ENCODE results near the gene CDHR2.

Gene CDHR2

GRCh38 chr5:176643491-176644219 is 94.5 kb downstream of the CDHR2 start:
- no peak for ATAC-seq

- ATAC-seq: no peak
These were observed 95.2 kb downstream of the CDHR2 start for GRCh38 chr5:176644294-176644693.

- no peak for ATAC-seq
These were observed 95.9 kb downstream of the CDHR2 start for GRCh38 chr5:176644878-176645670.
